Ascending aorta (tissue), 2 donors: ENCODE results near the gene TIPIN. TPM values are rescaled to one million over a fixed set of nuclear protein-coding genes. Genes with fewer than 3 reads are reported as not detected.

Experiments
- DNase-seq, 2 donors: peaks; one replicate each; pipeline ENCODE4 v3.0.0-alpha.2; 2019; ENCODE audit warnings: low spot score in 2 of 2
- H3K27ac ChIP-seq, 2 donors: fragments of 200-600 bp; sonication (generic); one replicate each; pipeline ENCODE4 v1.5.1; 2016 to 2017; ENCODE audit warnings: mild to moderate bottlenecking in 1 of 2
- H3K27me3 ChIP-seq: fragments of 200-600 bp; sonication (generic); one replicate; pipeline ENCODE4 v1.5.1; 2017
- H3K36me3 ChIP-seq, 2 donors: fragments of 200-600 bp; sonication (generic); one replicate each; pipeline ENCODE4 v1.5.1; 2016
- H3K4me1 ChIP-seq, 2 donors: fragments of 200-600 bp; sonication (generic); one replicate each; pipeline ENCODE4 v1.5.1; 2016 to 2017; ENCODE audit warnings: mild to moderate bottlenecking in 1 of 2
- H3K4me3 ChIP-seq, 2 donors: fragments of 200-600 bp; sonication (generic); one replicate each; pipeline ENCODE4 v1.5.1; 2016 to 2017; ENCODE audit warnings: mild to moderate bottlenecking in 1 of 2
- H3K9me3 ChIP-seq, 2 donors: fragments of 200-600 bp; sonication (generic); one replicate each; pipeline ENCODE4 v1.5.1; 2016
- intact Hi-C: fragments of 100-400 bp; cut with DNase I; formaldehyde crosslinking; loops from one replicate; pipeline ENCODE4 v1.15.1; 2023
- total RNA-seq: library from RNA; depleted of rRNA; stranded (reverse); fragments of >200 nt; gene quantifications from one replicate; pipeline ENCODE4 v1.1.0, GENCODE V29; 2016
- TF ChIP-seq, protein P1 (sequence below), 3 experiments: fragments of 200-600 bp in 2 of 3; fragments of 450-650 bp in 1 of 3; sonication (generic) in 2 of 3; IDR thresholded peaks; one replicate each; pipeline ENCODE4 v1.5.1; 2016 to 2019; ENCODE audit warnings: antibody characterized with exemption in 3 of 3, mild to moderate bottlenecking in 1 of 3, moderate library complexity in 1 of 3

The TIPIN gene, protein sequence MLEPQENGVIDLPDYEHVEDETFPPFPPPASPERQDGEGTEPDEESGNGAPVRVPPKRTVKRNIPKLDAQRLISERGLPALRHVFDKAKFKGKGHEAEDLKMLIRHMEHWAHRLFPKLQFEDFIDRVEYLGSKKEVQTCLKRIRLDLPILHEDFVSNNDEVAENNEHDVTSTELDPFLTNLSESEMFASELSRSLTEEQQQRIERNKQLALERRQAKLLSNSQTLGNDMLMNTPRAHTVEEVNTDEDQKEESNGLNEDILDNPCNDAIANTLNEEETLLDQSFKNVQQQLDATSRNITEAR
- 6.1 TPM for total RNA-seq

DNA sequence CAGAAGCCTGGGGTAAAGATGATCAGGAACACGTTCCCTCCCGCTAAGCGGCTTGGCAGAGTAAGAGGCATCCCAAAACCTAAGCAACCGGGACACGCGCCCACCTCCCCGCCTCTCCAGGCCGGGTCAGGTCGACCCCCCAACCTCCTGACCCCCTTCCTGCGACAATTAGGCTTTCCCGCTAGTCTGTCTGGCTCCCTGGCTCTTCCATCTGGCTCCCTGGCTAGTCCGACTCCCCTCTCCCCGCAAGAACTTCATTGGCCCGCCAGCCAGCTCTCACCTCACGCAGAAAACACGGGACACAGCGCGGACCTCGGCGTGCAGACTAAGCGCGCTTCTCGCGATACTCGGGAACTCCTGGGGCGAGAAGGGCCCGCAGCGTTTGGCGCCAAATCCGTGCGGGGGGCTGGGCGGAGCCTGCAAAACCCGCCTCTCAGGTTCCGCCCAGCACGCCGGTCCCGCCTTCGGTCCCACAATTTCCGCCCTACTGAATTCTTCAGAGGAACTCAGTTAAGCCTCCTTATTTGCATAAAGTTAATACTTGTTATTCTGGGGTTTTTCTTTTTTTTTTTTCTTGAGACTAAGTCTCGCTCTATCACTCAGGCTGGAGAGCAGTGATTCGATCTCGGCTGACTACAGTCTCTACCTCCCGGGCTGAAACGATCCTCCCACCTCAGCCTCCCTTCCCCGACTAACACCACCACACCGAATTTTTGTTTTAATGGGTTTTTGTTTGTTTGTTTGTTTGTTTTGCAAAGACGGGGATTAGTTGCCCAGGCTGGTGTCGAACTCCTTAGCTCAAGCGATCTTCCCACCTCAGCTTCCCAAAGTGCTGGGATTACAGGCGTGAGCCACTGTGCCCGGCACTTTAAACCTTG is at the start of gene TIPIN:
TIPIN (minus strand) TSS at position 327 of the 878 bp plus-strand sequence. CDS start 3,738 bp downstream, outside the sequence.
- H3K4me1 ChIP-seq: no peaks in the 10 kb centered on the region
- intact Hi-C loops: loop anchor here (1.0 to 2.0 kb wide), 3 partner anchors 30 to 148 kb away; partner anchors contain the start of genes MAP2K1, RPL4, SNAPC5 and ZWILCH
- peak within 1 kb of the TSS; percentile 73 to 80 for H3K4me3 ChIP-seq
- DNase-seq: peak; percentile 79 to 98
- TF ChIP-seq, protein P1, sequence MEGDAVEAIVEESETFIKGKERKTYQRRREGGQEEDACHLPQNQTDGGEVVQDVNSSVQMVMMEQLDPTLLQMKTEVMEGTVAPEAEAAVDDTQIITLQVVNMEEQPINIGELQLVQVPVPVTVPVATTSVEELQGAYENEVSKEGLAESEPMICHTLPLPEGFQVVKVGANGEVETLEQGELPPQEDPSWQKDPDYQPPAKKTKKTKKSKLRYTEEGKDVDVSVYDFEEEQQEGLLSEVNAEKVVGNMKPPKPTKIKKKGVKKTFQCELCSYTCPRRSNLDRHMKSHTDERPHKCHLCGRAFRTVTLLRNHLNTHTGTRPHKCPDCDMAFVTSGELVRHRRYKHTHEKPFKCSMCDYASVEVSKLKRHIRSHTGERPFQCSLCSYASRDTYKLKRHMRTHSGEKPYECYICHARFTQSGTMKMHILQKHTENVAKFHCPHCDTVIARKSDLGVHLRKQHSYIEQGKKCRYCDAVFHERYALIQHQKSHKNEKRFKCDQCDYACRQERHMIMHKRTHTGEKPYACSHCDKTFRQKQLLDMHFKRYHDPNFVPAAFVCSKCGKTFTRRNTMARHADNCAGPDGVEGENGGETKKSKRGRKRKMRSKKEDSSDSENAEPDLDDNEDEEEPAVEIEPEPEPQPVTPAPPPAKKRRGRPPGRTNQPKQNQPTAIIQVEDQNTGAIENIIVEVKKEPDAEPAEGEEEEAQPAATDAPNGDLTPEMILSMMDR (IDR thresholded peaks at IDR 0.05): no peak
- peak within 1 kb of the TSS; percentile 81 to 88 for H3K27ac ChIP-seq
- peaks cover 5 to 10% of the 10 kb centered on the region in 2 donors for H3K36me3 ChIP-seq
- H3K27me3 ChIP-seq: no peaks in the 10 kb centered on the region
- no peaks in the 10 kb centered on the region for H3K9me3 ChIP-seq

DNA sequence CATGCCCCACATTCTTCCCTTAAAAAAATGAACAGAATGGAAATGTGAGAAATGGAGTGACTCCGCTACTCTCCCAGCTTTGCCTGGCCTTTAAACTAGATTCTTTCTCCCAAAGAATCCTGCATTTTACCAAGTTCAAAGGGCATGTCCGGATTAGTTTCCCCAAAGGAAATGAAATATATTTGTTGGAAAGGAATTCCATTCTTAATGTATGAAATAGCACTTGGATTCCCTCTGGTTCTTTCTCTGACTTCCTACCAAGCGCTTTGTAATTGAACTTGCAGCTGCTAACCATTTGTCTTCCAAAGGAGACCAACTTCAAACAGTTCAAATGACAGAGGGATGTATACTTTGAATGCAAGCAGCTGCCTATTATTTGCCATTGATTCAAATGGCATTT is 49.1 kb upstream of the TIPIN start:
- Histone ChIP-seq H3K4me1 (peaks cover 8 to 22% of the 10 kb centered on the region in 2 donors), H3K27ac (peak overlapping the region in 1 of 2 donors; percentile 41), H3K4me3 (no peak overlapping the region), H3K27me3 (no peaks in the 10 kb centered on the region), H3K9me3 (no peaks in the 10 kb centered on the region), H3K36me3 (no peaks in the 10 kb centered on the region)
- no peak for DNase-seq
- TF ChIP-seq, protein P1 (IDR thresholded peaks at IDR 0.05): no peak
- intact Hi-C loops: no loop called here

DNA sequence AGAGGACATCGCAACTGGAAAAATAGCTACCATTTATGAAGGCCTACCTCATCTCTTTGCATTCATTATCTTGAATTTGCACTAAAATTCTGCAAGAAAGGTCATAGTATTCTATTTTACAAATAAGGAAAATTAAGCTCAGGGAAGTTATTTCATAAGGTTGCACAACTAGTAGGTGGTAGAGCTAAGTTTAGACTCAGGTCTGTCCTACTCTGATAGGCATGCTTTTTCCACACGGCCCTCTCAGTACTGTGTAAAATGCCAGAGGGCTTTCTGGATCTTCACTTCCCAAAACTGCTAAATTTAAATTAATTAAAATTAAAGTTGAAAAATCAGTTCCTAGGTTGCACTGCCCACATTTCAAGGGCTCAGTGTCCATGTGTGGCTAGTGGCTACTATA is 48.5 kb upstream of the TIPIN start:
- Histone ChIP-seq H3K36me3 (no peaks in the 10 kb centered on the region), H3K27me3 (no peaks in the 10 kb centered on the region), H3K27ac (no peak overlapping the region), H3K4me3 (no peak overlapping the region), H3K9me3 (no peaks in the 10 kb centered on the region), H3K4me1 (peaks cover 8 to 21% of the 10 kb centered on the region in 2 donors)
- DNase-seq: no peak
- intact Hi-C loops: no loop called here
- TF ChIP-seq, protein P1 (IDR thresholded peaks at IDR 0.05): no peak

DNA sequence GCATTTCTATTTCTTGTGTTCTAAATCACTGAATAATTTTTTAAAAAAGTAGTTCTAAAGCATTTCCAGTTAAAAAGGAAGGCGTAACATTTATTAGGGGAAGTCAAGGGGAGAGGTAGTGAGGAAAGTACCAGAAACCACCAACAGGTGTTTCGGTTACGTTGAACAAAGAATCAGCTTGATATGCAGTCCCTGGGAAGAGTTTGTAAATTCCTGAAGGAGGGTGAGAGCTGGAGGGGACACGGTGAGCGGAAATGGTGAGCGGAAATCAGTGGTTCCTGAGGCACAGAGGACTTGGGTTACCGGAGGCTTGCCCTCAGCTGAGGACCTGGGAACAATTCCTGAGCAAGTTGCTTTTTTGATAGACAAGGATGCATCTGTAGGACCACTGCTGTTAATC is 48.0 kb upstream of the TIPIN start:
- intact Hi-C loops: no loop called here
- DNase-seq: no peak
- no peak overlapping the region for H3K27ac ChIP-seq
- peaks cover 8 to 19% of the 10 kb centered on the region in 2 donors for H3K4me1 ChIP-seq
- H3K4me3 ChIP-seq: no peak overlapping the region
- TF ChIP-seq, protein P1 (IDR thresholded peaks at IDR 0.05): no peak
- H3K36me3 ChIP-seq: peaks cover 0 to 1% of the 10 kb centered on the region in 2 donors
- no peaks in the 10 kb centered on the region for H3K27me3 ChIP-seq
- no peaks in the 10 kb centered on the region for H3K9me3 ChIP-seq

DNA sequence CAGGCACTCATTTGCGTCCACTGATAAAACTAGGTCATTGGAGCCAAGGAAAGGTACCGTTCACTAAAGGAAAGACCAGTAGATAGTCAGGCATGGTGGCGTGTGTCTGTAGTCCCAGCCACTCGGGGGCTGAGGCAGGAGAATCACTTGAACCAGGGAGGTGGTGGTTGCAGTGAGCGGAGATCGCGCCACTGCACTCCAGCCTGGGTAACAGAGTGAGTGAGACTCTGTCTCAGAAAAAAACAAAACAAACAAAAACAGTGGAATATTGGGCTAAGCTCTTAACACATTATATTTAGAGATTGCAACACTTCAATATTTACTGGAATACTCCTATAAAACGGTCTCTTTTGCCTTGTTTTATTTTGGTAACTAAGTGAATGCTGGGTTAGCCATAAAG is 47.6 kb upstream of the TIPIN start:
- DNase-seq: no peak
- Histone ChIP-seq H3K27me3 (no peaks in the 10 kb centered on the region), H3K27ac (no peak overlapping the region), H3K36me3 (peaks cover 0 to 5% of the 10 kb centered on the region in 2 donors), H3K9me3 (no peaks in the 10 kb centered on the region), H3K4me1 (peaks cover 8 to 19% of the 10 kb centered on the region in 2 donors), H3K4me3 (no peak overlapping the region)
- TF ChIP-seq, protein P1 (IDR thresholded peaks at IDR 0.05): no peak
- intact Hi-C loops: no loop called here
